ELR (cell line): ENCODE results near the gene GARNL3.

Experiments used
- DNase-seq: peaks from one replicate; pipeline ENCODE4 v3.0.0-alpha.2; 2015; ENCODE audit warnings: low read depth

The GARNL3 gene

DNA sequence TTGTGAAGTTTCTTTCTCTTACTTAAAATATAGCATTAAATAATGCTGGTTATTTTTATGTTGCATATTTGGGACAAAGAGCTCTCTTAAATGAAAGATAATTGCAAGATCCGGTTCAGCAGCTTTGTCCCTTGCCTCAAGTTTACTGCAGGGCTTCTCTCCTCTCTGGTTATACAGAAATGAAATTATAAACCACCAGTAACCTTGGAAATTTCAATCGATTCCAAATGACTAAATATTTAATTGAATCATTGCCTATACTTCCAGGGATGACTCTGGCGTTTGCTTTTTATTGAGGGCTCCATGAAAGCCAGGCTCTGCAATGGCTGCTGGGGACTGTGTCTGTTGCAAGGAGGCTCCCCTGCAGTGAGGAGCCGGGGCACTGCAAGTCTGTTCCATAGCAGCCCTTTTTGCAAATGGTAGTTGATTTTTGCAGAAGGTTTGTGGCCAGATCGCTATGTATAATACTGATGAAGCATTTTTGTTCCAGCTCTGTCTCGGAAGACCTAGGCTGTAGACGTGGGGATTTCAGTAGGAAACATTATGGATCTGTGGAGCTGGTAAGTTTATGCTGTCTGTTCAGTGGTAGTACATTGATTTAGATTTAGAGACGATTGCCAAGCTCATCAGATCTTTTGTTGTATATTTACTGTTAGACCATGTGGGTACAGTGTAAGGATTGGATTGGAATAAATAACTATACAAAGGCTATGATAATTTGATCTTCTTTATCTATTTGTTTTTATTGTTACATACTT, at the start of gene GARNL3:
Gene GARNL3 (plus strand): TSS at position 313 of the 758 bp plus-strand sequence. CDS start 104 bp downstream, at position 417.
- no peak for DNase-seq

DNA sequence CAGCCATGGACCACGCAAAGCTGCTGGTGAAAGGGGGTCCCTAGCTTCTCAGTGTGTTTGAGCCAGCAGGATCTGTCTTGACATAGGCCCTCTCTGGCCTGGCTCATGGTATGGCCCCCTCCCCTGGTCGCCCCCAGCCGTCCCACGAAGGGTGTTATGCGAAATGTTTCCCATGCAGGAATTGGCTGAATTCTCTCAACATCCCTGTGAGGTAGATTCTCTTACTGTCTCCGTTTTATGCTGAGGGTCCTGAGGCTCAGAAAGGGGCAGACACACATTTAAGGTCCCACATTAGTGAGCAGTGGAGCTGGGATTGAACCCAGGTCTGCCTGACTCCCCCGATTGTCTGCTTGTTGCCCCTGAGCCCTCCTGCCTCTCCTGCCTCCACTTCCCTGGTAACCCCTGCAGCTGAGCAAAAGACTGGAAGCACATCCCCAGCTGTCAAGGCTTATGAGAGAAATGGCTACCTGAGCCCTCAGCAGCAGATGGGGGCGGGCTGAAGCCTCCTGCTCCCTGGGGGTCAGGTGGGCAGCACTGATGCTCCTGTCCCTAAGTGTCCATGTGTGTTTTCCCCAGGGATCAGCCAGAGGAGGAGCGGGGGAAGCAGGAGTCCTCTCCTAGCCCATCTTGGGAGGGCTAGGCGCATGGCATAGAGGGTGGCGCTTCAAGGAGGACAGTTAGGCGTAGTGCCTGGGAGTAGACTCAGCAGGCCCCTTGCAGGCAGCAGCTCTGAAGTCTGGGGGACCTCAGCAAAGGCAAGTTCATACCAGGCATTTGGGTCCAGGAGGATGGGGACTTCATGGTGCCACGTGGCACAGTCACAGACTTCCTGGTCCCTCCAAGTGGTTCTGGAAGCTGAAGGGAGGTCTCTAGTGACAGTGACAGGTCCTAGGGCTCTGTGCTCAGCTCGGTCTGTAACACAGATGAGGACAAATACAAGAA, 49.0 kb upstream of the GARNL3 start:
- DNase-seq: no peak

DNA sequence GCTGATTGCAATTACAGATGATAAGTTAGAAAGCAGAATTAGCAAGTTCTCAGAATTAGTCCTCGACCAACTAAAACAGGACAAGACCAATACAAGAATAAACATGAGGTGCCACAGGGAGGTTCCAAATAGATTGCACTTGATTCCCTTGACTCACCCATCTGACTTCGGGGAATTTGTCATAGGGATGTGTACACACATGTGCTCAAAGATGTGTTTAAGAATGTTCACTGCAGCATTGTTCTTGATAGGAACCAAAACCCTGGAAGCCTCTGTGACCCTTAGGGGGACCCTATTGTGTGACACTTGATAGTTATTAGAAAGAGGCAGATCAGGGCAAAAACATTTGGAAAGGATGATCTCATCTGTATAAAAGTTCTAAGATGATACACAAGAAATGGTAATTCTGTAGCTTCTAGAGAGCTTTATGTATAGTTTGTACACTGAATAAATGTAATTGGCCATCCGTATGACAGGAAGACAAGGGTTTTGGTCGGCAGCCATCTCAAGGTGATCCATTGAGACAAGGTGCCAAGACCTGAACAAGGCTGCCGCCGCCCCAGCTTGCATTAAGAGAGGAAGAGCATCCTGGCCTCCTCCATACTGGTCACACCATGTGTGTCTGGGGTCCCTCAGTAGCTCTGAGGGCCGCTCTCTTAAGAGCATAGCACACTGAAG, 48.2 kb upstream of the GARNL3 start:
- no peak for DNase-seq

DNA sequence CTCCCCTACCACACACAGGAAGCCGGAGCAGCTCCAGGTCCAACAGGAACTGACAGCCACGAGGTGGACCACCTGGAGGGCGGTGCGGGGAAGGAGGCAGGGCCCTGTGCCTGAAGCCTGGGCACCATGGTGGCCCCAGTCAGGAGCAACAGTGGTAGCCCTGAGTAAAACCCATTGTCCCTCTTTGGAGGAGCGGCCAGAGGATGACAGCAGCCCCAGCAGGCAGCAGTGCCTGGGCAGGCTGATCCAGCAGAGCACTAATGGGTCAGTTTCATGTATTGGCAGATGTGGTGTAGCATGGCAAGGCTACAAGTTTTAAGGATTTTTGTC, 47.7 kb upstream of the GARNL3 start:
- no peak for DNase-seq

GRCh38 chr9:127218818-127219217, 45.8 kb upstream of the GARNL3 start:
- no peak for DNase-seq

DNA sequence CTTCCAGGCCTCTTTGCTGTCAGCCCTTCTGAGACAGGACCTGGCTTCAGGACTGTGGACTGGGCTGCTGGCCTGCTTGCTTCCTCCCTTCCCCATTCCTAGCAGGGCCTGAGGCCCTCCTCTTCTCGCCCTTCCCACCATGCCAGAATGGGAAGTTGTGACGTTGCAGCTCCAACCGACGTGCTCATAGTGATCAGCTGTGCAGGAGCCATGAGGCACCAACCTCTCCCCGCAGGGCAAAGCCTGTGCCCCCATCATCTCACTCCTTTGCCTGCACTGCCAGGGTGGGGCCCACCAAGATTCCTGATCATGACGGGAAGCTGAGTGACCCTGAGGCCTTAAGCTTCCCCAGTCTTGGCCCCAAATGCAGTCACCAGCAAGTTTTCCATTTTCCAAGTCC, 45.1 kb upstream of the GARNL3 start:
- DNase-seq: no peak

DNA sequence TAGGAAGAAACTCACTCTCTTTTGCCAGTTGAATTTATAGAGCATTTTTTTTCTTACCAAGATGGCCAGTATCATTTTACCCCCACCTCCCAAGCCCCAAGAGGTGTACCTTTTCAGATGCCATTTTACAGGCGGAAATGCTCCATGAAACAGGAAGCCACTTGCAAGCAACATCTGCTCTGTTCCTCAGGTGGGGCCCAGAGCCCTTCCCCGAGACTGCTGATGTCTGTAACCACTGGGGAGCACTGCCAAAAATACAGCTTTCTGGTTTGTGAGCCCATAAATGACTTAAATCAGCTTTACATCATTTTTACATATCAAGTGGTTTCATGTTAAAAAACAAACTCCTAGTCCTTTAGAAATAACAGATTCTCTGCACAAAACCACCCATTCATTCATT, 42.9 kb upstream of the GARNL3 start:
- DNase-seq: no peak

DNA sequence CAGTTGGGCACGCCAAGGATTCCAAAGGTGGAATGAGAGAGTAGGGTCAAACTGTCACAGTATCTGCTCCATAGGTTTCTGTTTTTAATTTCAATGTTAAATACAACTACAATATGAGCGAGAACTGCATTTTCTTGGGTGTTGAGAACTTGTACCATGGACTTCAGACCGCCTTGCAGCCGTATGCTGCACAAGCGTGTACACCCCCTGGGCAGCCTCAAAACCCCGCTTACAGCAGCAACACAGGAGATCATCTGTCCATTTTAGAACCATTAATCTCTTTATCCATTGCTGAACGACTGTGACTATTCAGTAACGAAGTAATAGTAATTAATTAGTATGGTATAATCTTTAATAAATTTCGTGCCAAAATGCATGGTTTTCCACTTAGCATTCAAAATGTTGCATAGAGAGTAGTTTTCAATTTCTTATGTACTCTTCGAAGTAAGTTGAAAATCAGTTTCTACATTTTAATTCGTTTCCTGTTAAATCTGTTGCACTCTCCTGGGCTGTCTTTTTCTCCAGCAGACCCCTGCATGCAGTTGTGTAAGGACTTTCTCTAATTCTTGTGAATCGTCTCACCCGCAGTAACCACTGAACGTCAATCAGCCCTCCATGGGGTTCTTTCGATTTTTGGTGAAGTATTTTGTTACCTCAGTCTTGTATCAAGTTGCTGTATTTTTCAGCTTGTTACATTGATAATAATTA, 42.0 kb upstream of the GARNL3 start:
- no peak for DNase-seq

GRCh38 chr9:127223266-127223665, 41.3 kb upstream of the GARNL3 start:
- no peak for DNase-seq

- no peak for DNase-seq
Observed at GRCh38 chr9:127223810-127224177, 40.8 kb upstream of the GARNL3 start.

GRCh38 chr9:127224178-127224882, 40.2 kb upstream of the GARNL3 start:
- DNase-seq: peak; percentile 78

GRCh38 chr9:127224883-127225739, 39.5 kb upstream of the GARNL3 start:
- DNase-seq: peak; percentile 90

DNA sequence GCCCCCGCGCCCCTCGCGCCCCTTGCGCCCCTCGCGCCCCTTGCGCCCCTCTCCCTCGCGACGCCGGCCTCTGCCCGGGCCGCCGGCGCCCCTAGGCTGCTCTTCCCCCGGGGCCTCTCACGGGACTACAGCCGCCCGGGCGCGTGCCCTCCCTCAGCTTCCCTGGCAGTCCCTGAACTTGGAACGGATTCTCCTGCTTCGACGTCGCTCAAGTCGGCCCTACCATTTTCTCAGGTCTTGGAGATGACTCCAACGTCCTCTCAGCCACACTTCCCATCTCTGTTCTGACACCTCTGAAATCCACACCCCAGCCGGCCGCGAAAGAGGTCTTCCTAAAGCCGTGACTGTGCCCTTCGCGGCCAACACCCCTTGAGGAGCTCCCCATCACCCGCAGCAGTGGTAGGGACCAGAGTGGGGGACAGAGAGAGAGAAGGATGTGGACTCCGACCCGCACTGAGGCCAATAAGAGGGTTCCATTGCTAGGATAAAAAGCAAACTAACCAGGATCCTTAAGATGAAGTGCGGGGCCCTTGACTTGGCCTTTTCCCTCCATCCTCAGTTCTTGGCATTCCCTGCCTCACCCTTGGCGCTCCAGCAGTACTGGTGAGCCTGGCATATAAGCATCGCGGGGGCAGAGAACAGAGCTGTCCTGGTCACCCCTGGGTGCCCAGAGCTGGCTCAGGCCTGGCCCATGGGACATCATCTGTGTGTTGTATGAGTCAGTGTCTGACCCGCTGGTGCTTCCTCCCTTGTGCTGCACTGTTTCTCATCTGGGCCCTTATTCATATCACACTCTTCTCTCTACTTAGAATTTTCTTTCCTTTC, 38.6 kb upstream of the GARNL3 start:
- DNase-seq: peak; percentile 46

DNA sequence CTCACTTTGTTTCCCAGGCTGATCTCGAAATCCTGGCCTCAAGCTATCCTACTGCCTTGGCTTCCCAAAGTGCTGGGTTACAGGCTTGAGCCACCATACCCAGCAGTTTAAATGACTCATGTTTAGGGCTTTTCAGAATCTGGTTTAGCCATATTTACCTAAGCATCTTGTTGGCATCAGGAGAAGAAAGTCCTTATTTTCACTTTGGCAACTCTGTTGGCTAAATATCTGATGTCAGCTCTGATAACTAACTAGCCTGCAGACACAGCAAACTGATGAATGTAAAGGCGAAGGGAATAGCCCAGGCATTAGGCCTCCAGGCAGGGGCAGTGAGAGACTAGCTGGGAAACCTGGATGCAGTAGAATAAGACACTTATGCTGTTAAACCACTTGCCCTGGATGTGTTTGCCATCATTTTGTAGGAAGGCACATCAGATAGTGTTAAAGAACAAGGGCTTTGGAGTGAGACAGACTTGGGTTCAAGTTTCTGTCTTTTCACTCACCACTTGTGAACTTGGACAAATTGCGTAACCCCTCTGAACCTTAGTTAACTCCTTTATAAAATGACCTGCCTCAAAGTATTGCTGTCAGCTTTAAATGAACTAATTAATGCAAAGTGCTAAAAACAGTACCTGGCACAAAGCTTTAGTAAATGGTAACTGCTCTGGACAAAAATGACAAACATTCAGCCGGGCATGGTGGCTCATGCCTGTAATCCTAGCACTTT, 34.7 kb upstream of the GARNL3 start:
- DNase-seq: no peak

DNA sequence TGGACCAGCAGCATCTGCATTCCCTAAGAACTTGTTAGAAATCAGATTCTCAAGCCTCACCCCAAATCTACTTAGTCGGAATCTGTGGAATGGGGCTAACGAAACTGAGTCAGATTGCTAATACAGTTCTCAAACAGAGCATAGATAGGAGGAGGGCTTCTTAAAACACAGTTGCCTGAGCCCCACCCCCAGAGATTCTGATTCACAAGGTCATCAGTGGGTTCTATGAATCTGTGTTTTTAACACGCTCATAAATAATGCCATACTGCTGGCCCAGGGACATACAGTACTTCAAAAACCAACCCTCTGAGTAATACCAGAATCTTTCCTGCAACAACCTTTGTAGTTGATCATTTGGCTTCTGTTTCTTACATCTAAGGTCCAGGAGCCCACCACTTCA, 32.9 kb upstream of the GARNL3 start:
- DNase-seq: no peak

DNA sequence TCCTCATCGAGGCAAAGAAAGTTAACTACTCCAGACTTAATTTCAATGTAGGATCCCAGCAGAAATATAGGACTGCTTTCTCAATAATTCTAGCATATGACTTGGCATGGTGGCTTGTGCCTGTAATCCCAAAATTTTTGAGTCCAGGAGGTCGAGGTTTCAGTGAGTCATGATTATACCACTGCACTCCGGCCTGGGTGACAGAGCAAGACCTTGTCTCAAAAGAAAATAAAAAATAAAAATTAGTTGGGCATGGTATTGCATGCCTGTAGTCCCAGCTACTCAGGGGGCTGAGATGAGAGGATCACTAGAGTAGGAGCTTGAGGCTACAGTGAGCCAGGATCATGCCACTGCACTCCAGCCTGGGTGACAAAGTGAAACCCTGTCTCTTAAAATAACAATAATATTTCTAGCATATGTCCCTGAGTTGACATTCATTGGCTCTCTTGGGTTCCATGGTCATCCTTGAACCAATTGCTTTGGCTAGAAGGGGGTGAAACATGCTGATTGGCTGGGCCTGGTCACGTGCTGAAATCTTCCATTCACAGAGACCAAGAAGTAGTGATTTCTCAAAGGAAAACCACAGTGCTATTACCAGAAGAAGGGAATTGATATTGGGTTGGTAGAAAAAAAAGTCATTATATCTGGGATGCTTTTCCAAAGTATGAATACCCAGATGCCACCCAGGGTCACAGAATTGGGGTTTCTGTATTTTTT, 31.6 kb upstream of the GARNL3 start:
- DNase-seq: no peak

DNA sequence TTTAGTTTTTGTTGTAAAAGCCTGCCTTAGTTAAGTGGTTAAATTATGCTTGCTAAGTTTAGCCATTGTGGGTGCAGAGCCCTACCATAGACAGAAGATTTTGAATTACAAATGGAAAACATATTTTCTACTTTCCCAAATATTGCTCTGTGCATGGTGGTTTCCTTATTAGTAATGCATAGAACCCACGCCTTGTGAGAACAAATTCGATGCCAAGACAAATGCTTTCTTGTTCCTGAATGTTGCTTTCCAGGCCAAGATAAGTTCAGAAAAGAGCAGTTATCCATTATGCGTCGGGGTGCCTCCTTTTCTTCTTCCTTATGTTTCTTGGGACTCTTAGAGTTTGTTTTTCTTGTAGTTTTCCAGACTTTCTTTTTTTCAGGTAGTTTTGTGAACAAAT, 31.0 kb upstream of the GARNL3 start:
- no peak for DNase-seq

DNA sequence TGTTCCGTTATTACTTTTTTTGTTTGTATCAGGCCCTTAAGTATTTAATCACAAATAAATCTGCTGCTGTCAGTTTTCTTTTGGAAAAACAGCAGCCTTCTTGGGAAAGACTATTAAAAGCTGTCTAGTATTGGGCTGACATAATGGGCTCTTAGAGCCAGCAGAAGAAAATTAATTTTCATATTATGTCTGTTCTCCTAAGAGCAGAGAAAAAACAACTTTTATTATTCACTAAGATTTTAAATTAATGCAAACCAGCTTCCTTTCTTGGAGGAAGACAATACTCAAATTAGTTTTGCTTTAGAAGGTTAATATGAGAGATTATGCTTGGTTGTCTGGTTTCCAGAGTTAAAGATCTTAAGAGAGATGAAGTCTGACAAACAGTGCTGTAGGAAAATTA, 30.6 kb upstream of the GARNL3 start:
- no peak for DNase-seq
